Mesenteric fat pad (tissue), 1 donor: ENCODE data around the gene CCL24. TPM values are rescaled to one million over a fixed set of nuclear protein-coding genes. Genes with fewer than 3 reads are reported as not detected.
"Not testable (repeated sequence)": the region's sequence is repeated elsewhere in the genome, so short reads cannot be mapped to it uniquely, and the experiment has no call there.

Experiments used
- DNase-seq: peaks from one replicate; pipeline ENCODE4 v3.0.0-alpha.2; 2020; ENCODE audit warnings: low spot score
- total RNA-seq: library from RNA; stranded (reverse); fragmentation: NEBNext Ultra II Directional; extraction: Animal tissue kit (Norgen Biotek cat#: 25700); gene quantifications from one replicate; pipeline ENCODE4 v1.2.1, GENCODE V29; 2021
- donor health status: DM: yes; HTN: yes; CAD: no.

Gene CCL24
- total RNA-seq, 1 donor from 2014 or later, result not detected

- not testable (repeated sequence) for DNase-seq
Observed at GRCh38 chr7:75788154-75788847, 25.3 kb downstream of the CCL24 start.

GRCh38 chr7:75783058-75783457, 30.5 kb downstream of the CCL24 start:
- not testable (repeated sequence) for DNase-seq

DNA sequence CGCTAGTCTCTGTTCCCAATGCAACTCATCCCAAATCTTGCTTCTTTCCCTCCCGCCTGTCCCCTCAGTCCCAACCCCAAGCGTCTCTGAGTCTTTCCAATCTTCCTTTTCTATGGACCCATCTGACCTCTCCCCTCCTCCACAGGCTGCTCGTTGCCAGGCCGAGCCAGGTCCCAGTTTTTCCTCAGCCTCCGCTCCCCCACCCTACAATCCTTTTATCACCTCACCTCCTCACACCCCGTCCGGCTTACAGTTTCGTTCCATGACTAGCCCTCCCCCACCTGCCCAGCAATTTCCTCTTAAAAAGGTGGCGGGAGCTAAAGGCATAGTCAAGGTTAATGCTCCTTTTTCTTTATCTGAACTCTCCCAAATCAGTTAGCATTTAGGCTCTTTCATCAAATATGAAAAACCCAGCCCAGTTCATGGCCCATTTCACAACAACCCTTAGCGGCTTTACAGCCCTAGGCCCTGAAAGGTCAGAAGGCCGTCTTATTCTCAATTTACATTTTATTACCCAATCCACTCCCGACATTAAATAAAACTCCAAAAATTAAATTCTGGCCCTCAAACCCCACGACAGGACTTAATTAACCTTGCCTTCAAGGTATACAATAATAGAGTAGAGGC, 32.8 kb downstream of the CCL24 start:
- DNase-seq, result not testable (repeated sequence)

- DNase-seq, result not testable (repeated sequence)
Observed at GRCh38 chr7:75779516-75779915, 34.1 kb downstream of the CCL24 start.

- DNase-seq, result not testable (repeated sequence)
Observed at GRCh38 chr7:75779035-75779434, 34.6 kb downstream of the CCL24 start.

- no peak for DNase-seq
Observed at GRCh38 chr7:75776295-75776971, 37.2 kb downstream of the CCL24 start.

GRCh38 chr7:75773958-75774357, 39.6 kb downstream of the CCL24 start:
- not testable (repeated sequence) for DNase-seq

GRCh38 chr7:75772081-75773077, 41.2 kb downstream of the CCL24 start, which contains the start of gene CCL26:
TSS of gene CCL26 (minus strand) at chr7:75772211. CDS start at chr7:75772176, 35 bp downstream.
- no peak for DNase-seq

DNA sequence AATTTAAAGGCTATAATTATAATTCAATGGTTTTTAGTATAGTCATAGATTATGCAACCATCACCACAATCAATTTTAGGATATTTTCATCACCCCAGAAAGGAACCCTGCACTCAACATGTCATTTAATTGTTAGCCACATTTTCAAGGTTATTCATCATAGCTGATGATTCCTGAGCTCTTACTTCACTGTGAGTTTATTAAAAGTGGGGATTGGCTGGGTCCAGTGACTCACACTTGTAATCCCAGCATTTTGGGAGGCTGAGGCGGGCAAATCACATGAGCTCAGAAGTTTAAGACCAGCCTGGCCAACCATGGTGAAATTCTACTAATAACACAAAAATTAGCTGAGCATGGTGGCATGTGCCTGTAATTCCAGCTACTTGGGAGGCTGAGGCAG, 42.4 kb downstream of the CCL24 start:
- no peak for DNase-seq

DNA sequence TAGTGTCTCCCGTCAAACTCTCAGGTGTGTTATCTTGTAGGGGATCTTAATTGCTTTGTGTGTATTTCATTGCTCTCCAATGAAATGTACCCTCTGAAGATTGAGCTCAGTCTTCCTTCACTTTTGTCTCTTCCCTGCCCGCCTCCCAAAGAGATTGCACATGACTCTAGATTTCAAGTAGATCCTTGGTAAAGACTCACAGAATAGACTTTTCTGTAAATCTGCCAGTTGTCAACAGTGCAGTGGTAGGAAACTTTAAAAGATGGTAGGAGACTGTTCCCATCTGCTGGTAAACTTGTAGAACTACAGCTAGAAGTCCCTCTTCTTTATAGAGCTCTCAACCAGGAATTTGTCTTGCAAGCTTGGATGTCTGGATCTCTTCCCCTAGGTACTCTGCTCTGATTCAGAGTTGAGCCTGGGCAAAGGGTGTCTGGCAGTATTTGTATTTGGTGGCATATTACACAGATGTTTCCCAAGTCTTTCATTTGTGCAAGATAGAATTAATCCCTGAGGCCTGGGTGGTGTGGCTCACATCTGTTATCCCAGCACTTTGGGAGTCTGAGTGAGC, 51.2 kb downstream of the CCL24 start:
- no peak for DNase-seq

GRCh38 chr7:75761801-75762200, 51.8 kb downstream of the CCL24 start:
- DNase-seq, result not testable (repeated sequence)

Other genes with a start within 250 kb of the CCL24 start
- 38.4 TPM for gene HIP1, start 74.9 kb downstream of the CCL24 start, total RNA-seq
- gene CCL26, start 41.6 kb downstream of the CCL24 start, total RNA-seq, result 21.4 TPM
- 78.3 TPM for gene RHBDD2, start 65.2 kb upstream of the CCL24 start, total RNA-seq
- 507 TPM for gene POR, start 101.3 kb upstream of the CCL24 start, total RNA-seq
- 93.8 TPM for gene TMEM120A, start 180.8 kb upstream of the CCL24 start, total RNA-seq
- 9.7 TPM for gene STYXL1, start 234.2 kb upstream of the CCL24 start, total RNA-seq
- 128 TPM for gene MDH2, start 234.3 kb upstream of the CCL24 start, total RNA-seq